Activated CD8-positive, alpha-beta memory T cell treated with anti-CD3 and anti-CD28 coated beads, Interleukin-2, amount 50 U/mL, for 1 hour (primary cell): ENCODE measurements around the gene CSNK2A1.
"Not testable (repeated sequence)": the region's sequence is repeated elsewhere in the genome, so short reads cannot be mapped to it uniquely, and the experiment has no call there.

Experiments used
- DNase-seq: peaks from one replicate; pipeline ENCODE4 v3.0.0-alpha.2; 2020; ENCODE audit errors: extremely low read depth

Gene CSNK2A1

GRCh38 chr20:483815-484644 lies 59.6 kb downstream of the CSNK2A1 start:
- DNase-seq = no peak

GRCh38 chr20:481167-481566 lies 62.4 kb downstream of the CSNK2A1 start:
- DNase-seq = no peak

DNA sequence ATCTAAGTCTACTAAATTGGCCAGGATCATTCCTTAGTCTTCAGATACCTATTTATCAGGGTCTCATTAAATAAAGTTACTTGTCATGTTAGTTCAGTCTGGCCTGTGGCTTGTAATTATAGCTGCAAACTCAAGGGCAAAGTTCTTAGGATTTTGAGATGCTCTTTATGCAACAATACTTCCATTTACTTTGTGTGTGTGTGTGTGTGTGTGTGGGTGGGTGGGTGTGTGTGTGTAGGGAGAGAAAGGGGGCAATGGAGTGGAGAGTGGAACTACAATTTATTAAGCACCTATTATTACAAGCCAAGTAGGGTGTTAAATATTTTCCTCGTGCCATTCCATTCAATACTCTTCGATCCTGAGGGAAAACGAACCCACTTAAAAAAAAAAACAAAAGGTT lies 63.5 kb downstream of the CSNK2A1 start:
- DNase-seq = no peak

- no peak for DNase-seq
These were observed 64.1 kb downstream of the CSNK2A1 start for GRCh38 chr20:479487-479886.

GRCh38 chr20:478949-479429 lies 64.6 kb downstream of the CSNK2A1 start:
- no peak for DNase-seq

DNA sequence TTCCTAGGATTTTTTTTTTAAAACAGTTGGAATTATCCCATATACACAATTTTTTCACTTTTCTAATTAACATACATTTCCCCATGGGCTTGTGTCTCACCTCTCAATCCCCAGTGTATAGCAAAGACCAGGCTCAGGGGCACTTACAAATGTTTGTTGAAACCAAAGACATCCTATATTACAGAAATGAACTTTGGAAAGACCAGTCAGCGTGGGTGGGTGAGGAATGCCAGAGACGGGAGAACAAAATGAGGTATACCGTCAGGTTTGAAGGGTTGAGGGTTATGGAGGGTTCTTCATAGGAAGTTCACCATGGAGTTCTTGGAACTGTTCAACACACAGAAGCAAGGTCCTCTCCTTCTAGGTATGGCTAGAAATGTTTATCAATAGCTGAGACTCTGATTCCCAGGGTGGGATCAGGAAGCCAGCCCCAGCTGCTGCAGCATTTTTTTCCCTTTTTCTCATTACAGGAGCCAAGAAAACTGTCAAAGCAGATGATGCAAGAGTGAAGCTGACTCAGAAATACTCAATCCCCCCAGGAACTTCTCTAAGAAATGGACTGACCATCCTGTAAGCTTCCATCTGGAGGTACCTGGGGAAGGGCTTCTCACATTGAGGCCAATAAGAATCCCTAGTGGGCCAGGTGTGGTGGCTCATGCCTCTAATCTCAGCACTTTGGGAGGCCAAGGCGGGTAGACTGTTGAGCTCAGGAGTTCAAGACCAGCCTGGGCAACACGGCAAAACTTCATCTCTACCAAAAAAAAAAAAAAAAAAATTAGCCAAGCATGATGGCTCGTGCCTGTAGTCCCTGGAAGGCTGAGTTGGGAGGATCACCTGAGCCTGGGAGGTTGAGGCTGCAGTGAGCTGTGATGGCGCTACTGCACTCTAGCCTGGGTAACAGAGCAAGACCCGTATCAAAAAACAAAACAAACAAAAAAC lies 65.3 kb downstream of the CSNK2A1 start:
- DNase-seq = no peak

DNA sequence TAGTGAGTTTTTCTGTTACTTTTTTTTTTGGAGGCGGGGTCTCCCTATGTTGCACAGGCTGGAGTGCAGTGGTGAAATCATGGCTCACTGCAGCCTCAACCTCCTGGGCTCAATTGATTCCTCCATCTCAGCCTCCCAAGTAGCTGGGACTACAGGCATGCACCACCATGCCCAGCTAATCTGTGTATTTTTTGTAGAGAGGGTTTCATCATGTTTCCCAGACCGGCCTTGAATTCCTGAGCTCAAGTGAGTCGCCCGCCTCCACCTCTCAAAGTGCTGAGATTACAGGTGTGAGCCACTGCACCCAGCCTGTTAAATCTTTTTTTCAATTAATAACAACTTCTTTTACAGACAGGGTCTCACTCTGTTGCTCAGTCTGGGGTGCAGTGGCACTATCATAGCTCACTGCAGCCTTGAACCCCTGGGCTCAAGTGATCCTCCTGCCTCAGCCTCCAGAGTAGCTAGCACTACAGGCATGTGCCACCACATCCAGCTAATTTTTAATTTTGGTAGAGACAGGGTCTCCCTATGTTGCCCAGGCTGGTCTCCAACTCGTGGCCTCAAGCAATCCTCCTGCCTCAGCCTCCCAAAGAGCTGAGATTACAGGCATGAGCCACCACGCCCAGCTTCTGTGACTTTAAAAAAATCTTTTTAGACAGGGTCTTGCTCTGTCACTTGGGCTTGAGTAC lies 66.9 kb downstream of the CSNK2A1 start:
- not testable (repeated sequence) for DNase-seq

- DNase-seq = no peak
These were observed 67.9 kb downstream of the CSNK2A1 start for GRCh38 chr20:475463-476357.

DNA sequence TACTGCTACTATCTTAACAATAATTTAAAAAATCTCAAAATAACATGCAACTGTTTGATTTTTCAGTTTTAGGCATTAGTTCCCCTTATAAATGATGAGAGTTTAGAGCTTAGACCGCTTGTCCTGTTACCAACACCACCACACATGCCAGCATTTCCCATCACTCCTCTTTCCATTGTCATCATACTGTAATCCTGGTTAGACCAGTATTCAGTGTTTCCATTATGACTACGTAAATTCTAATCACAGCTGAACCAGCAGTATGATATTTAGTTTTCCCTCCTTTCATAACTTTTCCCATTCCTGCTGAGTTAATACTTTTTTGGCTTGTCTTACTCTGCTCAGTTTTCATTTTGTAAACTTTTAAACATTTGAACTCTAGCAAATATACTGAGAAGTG lies 69.0 kb downstream of the CSNK2A1 start:
- no peak for DNase-seq

DNA sequence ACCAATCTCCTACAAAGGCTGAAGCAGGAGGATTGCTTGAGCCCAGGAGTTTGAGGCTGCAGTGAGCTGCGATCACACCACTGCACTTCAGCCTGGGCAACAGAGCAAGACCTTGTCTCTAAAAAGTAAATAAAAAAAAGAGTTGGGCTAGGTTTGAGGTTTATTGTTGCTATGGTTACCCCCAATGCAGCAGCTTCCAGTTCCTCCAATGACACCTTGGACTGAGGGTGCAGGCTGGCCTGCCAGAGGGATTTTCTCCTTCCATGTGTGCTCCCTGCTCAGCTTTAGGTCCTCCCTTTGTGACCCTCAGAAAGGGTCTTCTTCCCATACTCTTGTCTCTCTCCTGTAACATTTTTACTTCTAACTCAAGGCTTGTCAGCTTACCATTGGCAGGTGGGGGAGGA lies 70.7 kb downstream of the CSNK2A1 start:
- no peak for DNase-seq

- no peak for DNase-seq
These were observed 71.3 kb downstream of the CSNK2A1 start for GRCh38 chr20:472137-472846.

DNA sequence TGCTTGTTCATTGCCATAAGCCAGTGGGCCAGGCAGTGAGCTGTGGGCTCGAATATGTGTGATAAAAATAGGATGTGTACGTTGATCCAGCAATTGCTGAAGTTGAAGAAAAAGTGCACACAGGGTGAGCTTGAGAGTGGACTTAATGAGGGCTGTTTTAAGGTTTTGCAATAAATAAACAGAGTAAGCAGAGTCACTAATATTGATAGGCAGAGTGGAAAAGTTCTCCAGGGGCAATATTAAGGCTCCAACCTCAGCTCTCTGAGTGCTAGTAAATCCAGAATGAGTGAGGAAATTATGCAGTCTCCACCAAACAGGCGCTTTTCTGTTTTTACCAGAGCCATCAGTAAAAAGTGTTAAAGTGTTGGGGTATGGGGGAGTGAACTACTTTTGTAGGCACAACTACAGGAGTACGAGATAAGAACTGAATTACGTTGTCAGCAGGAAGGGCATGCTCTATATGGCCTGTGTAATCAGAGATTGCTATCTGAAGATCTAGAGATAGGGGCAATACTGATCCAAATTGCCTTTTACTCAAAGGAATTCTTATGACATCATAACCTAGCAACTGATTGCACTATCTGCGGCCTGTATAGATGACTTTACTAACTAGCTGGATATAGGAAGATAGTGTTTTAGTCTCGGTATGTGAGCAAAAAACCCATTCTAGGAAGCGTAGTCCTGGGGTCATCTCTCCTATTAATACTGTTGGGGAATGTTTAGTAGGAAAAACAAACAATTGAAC lies 73.7 kb downstream of the CSNK2A1 start:
- no peak for DNase-seq

- no peak for DNase-seq
These were observed 75.8 kb downstream of the CSNK2A1 start for GRCh38 chr20:467755-468154.

- peak; percentile 52 for DNase-seq
These were observed 81.2 kb downstream of the CSNK2A1 start, which contains the start of gene TBC1D20 for GRCh38 chr20:462199-462991. Gene TBC1D20 (minus strand): TSS chr20:462533. CDS start chr20:462405, 128 bp downstream.

DNA sequence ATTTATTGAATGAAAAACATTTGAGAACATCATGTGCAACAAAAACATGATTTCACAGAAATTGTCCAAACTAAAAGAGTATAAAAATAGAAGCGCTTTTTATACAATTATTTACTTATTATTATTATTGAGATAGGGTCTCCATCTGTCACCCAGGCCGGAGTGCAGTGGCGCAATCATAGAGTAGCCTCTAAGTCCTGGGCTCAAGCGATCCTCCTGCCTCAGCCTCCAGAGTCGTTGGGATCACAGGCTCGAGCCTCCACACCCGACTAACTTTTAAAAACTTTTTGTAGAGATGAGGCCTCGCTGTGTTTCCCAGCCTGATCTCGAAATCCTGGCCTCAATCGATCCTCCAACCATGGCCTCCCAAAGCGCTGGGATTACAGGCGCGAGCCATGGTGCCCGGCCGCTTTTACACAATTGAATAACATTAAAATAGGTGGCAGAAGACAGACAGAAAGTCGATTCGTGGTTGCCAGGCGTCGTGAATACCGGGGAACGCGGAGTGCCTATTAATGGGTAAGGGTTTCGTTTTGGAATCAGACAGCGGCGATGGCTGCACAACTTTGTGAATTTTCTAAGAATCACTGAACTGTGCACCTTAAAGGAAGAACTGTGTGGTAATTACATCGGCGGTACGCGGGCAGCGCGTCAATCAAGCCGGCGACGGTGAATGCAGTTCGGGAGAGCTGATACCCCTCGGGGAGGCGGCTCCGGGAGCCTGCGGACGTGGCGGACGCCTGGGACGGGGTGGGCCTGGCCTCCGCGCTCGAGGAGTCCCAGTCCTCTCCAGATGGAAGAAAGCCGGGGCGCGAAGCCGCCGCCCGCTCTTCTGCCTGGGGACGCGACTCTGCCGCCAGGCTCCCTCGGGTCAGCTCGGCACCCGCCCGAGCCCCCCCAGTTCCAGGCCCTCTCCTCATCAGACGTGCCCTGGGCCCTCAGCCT lies 82.1 kb downstream of the CSNK2A1 start:
- DNase-seq = no peak

DNA sequence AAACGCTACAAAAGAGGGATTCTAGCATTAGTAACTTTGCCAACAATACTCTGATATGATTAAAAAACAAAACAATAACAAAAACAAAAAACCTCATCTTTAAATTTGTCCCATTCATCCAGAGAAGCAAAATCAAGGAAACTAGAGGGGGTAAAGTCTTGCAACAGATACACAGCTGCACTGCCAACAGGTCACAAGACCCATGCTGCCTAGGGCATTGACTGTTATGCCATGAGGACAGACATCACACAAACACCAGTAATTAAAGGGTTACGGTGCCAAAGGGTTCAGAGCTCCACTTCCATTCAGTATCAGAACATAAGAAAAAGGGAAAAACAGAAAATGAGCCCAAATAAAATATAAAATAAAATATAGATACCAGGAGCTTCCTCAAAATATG lies 82.9 kb downstream of the CSNK2A1 start:
- DNase-seq = no peak

DNA sequence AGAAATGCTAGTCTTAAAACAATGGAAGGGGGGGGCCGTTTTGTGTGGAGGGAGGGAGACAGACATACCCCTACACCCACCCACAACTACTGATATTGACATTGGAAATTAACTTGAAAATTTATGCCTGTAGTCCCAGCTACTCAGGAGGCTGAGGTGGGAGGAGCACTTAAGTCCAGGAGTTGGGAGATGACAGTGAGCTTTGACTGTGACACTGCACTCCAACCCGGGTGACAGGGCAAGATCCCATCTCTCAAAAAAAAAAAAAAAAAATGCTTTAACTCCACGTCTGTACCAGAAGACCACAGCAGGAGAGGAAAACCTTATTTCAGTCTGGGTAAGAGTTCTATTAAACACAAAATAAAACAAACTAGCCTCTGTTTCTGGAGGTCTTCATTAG lies 83.4 kb downstream of the CSNK2A1 start:
- DNase-seq = no peak

- no peak for DNase-seq
These were observed 84.8 kb downstream of the CSNK2A1 start for GRCh38 chr20:458776-459175.
